ENCODE measurements around the gene ATRNL1.

The ATRNL1 gene

DNA sequence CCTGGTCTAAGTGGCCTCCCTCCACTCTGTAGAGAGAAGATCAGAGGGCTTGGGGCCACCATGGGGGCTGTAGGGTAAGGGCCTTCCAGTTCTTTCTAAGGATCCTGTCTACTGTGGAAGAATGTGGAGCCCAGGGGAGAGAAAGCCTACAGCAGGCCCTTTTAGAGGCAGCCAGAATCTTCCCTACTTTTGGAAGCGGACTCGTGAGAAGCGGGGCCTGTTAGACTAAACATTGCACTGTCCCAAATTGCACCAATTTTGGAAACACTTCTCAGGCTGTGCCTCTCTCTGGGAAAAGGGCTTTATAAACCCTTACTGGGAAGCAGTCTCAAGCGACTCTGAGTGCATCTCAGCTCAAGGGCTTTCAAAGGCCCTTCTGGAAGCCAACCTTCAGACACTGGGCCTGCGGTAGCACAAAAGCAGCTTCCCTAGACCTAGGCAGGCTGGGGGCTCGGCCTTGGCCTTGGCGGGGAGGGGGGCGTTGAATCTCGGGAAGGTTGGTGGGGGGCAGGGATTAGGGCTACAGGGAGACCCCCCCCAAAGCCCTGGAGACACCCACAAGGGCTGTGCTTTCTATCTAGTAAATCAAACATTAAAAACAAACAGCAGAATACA is 881.8 kb downstream of the ATRNL1 start:
- Histone ChIP-seq H3K27ac (ENCODE audit: low read depth, low read length) (no peak overlapping the region), H3K27me3 (ENCODE audit: control insufficient read depth, low read length) (no peaks in the 10 kb centered on the region), H3K9me2 (replicated peaks; ENCODE audit: control insufficient read depth, low read length) (no peaks in the 10 kb centered on the region), H3K9me3 (ENCODE audit: control insufficient read depth, insufficient read depth, low read length) (no peaks in the 10 kb centered on the region), H3K4me1 (ENCODE audit: control insufficient read depth, low read length) (no peaks in the 10 kb centered on the region), H3K79me2 (ENCODE audit: control insufficient read depth, low read length) (no peaks in the 10 kb centered on the region), H3K36me3 (ENCODE audit: control insufficient read depth, low read length) (no peaks in the 10 kb centered on the region), H3K4me3 (ENCODE audit: low read length) (no peak overlapping the region), H3K4me2 (ENCODE audit: low read length) (no peak overlapping the region), H3F3A (ENCODE audit: control insufficient read depth, insufficient read depth) (no peaks in the 10 kb centered on the region), H4K20me1 (ENCODE audit: control insufficient read depth, insufficient read depth, low read depth, low read length) (no peaks in the 10 kb centered on the region)
- TF ChIP-seq, protein P1, sequence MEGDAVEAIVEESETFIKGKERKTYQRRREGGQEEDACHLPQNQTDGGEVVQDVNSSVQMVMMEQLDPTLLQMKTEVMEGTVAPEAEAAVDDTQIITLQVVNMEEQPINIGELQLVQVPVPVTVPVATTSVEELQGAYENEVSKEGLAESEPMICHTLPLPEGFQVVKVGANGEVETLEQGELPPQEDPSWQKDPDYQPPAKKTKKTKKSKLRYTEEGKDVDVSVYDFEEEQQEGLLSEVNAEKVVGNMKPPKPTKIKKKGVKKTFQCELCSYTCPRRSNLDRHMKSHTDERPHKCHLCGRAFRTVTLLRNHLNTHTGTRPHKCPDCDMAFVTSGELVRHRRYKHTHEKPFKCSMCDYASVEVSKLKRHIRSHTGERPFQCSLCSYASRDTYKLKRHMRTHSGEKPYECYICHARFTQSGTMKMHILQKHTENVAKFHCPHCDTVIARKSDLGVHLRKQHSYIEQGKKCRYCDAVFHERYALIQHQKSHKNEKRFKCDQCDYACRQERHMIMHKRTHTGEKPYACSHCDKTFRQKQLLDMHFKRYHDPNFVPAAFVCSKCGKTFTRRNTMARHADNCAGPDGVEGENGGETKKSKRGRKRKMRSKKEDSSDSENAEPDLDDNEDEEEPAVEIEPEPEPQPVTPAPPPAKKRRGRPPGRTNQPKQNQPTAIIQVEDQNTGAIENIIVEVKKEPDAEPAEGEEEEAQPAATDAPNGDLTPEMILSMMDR (IDR thresholded peaks at IDR 0.05; ENCODE audit: low read depth, low read length, poor library complexity, severe bottlenecking), result no peak
- TF ChIP-seq EZH2phosphoT487 (IDR thresholded peaks at IDR 0.05; ENCODE audit: borderline replicate concordance, low read length), result no peak

DNA sequence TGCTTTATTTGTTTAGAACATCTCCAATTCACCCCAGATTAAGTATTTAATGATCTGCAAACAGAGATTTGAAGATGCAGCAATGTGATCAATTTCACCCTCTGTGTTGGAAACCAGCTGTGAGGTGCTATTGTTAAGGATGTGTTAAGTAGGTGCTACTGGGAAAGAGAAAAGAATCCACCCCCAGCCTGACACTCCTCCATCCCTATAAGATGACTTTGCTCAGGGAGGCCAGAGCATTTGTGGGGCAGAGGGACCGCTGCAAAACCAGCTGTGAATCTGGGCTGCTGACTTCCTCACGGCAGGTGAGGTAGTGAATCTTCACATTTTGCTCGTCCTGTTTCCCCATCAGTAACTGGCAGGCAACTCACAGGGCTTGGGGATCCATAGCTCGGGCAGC is 882.3 kb downstream of the ATRNL1 start:
- Histone ChIP-seq H3K27me3 (ENCODE audit: control insufficient read depth, low read length) (no peaks in the 10 kb centered on the region), H3K4me2 (ENCODE audit: low read length) (no peak overlapping the region), H3F3A (ENCODE audit: control insufficient read depth, insufficient read depth) (no peaks in the 10 kb centered on the region), H3K9me2 (replicated peaks; ENCODE audit: control insufficient read depth, low read length) (no peaks in the 10 kb centered on the region), H4K20me1 (ENCODE audit: control insufficient read depth, insufficient read depth, low read depth, low read length) (no peaks in the 10 kb centered on the region), H3K27ac (ENCODE audit: low read depth, low read length) (no peak overlapping the region), H3K79me2 (ENCODE audit: control insufficient read depth, low read length) (no peaks in the 10 kb centered on the region), H3K9me3 (ENCODE audit: control insufficient read depth, insufficient read depth, low read length) (no peaks in the 10 kb centered on the region), H3K4me1 (ENCODE audit: control insufficient read depth, low read length) (no peaks in the 10 kb centered on the region), H3K4me3 (ENCODE audit: low read length) (no peak overlapping the region), H3K36me3 (ENCODE audit: control insufficient read depth, low read length) (no peaks in the 10 kb centered on the region)
- TF ChIP-seq, protein P1 (IDR thresholded peaks at IDR 0.05; ENCODE audit: low read depth, low read length, poor library complexity, severe bottlenecking), result no peak
- no peak for TF ChIP-seq EZH2phosphoT487 (IDR thresholded peaks at IDR 0.05; ENCODE audit: borderline replicate concordance, low read length)

DNA sequence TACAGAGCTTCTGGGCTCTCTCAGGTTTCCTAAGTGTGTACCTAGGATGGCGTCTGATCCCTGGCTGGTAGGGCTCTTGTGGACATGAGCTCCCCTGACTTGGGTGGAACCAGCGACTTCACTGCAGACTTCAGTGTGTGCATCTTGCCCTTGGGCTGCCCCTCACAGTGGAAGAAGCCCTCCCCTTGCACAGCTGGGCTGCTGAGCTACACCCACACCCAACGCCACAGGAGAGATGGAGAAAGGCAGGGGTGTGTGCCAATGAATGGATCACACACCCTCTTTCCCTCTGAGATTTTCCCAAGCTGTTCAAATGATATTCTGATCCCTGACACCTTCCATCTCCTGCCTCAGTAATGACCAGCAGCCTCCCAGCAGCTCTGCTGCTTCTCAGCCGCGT is 883.2 kb downstream of the ATRNL1 start:
- Histone ChIP-seq H3F3A (ENCODE audit: control insufficient read depth, insufficient read depth) (no peaks in the 10 kb centered on the region), H3K4me1 (ENCODE audit: control insufficient read depth, low read length) (no peaks in the 10 kb centered on the region), H3K36me3 (ENCODE audit: control insufficient read depth, low read length) (no peaks in the 10 kb centered on the region), H3K27me3 (ENCODE audit: control insufficient read depth, low read length) (no peaks in the 10 kb centered on the region), H3K79me2 (ENCODE audit: control insufficient read depth, low read length) (no peaks in the 10 kb centered on the region), H3K9me2 (replicated peaks; ENCODE audit: control insufficient read depth, low read length) (no peaks in the 10 kb centered on the region), H3K4me2 (ENCODE audit: low read length) (no peak overlapping the region), H3K27ac (ENCODE audit: low read depth, low read length) (no peak overlapping the region), H3K9me3 (ENCODE audit: control insufficient read depth, insufficient read depth, low read length) (no peaks in the 10 kb centered on the region), H4K20me1 (ENCODE audit: control insufficient read depth, insufficient read depth, low read depth, low read length) (no peaks in the 10 kb centered on the region), H3K4me3 (ENCODE audit: low read length) (no peak overlapping the region)
- TF ChIP-seq EZH2phosphoT487 (IDR thresholded peaks at IDR 0.05; ENCODE audit: borderline replicate concordance, low read length), result no peak
- TF ChIP-seq, protein P1 (IDR thresholded peaks at IDR 0.05; ENCODE audit: low read depth, low read length, poor library complexity, severe bottlenecking), result no peak

Measured in DOHH2 (cell line).